Measurements from ENCODE around the gene RASA3.
"Not testable (repeated sequence)": the region's sequence is repeated elsewhere in the genome, so short reads cannot be mapped to it uniquely, and the experiment has no call there.

RASA3 gene

GRCh38 chr13:114149774-114150740, 17.6 kb upstream of the RASA3 start:
- no peak for TF ChIP-seq CTCF (IDR thresholded peaks at IDR 0.05; ENCODE audit: low read depth, low read length)

GRCh38 chr13:114148886-114149285, 16.5 kb upstream of the RASA3 start:
- not testable (repeated sequence) for H3K4me3 ChIP-seq (ENCODE audit: low read depth, low read length)

More at GRCh38 chr13:114149774-114150740, 17.6 kb upstream of the RASA3 start:
- no peak overlapping the region for H3K4me3 ChIP-seq (ENCODE audit: low read depth, low read length)

GRCh38 chr13:114148521-114148855, 16.1 kb upstream of the RASA3 start:
- TF ChIP-seq CTCF (IDR thresholded peaks at IDR 0.05; ENCODE audit: low read depth, low read length), result no peak

GRCh38 chr13:114147803-114148520, 15.5 kb upstream of the RASA3 start:
- no peak overlapping the region for H3K4me3 ChIP-seq (ENCODE audit: low read depth, low read length)
- no peak for TF ChIP-seq CTCF (IDR thresholded peaks at IDR 0.05; ENCODE audit: low read depth, low read length)

More at GRCh38 chr13:114148521-114148855, 16.1 kb upstream of the RASA3 start:
- H3K4me3 ChIP-seq (ENCODE audit: low read depth, low read length), result no peak overlapping the region

GRCh38 chr13:114146629-114147028, 14.2 kb upstream of the RASA3 start:
- H3K4me3 ChIP-seq (ENCODE audit: low read depth, low read length), result no peak overlapping the region
- TF ChIP-seq CTCF (IDR thresholded peaks at IDR 0.05; ENCODE audit: low read depth, low read length), result peak; percentile 48

- no peak for TF ChIP-seq CTCF (IDR thresholded peaks at IDR 0.05; ENCODE audit: low read depth, low read length)
Observed at GRCh38 chr13:114146173-114146572, 13.8 kb upstream of the RASA3 start.

GRCh38 chr13:114145722-114146121, 13.3 kb upstream of the RASA3 start:
- TF ChIP-seq CTCF (IDR thresholded peaks at IDR 0.05; ENCODE audit: low read depth, low read length), result no peak
- no peak overlapping the region for H3K4me3 ChIP-seq (ENCODE audit: low read depth, low read length)

More at GRCh38 chr13:114146173-114146572, 13.8 kb upstream of the RASA3 start:
- no peak overlapping the region for H3K4me3 ChIP-seq (ENCODE audit: low read depth, low read length)
